HepG2 (cell line): ENCODE results near the gene ASF1B. TPM values are rescaled to one million over a fixed set of nuclear protein-coding genes. Genes with fewer than 3 reads are reported as not detected.

Experiments used
- ARID2 ChIP-seq: sonication (generic); formaldehyde crosslinking; IDR thresholded peaks from 2 replicates; pipeline ENCODE4 v1.8.1; 2022; ENCODE audit warnings: mild to moderate bottlenecking, missing genetic modification reagents, borderline replicate concordance
- EEA1 ChIP-seq: sonication (generic); formaldehyde crosslinking; IDR thresholded peaks from 2 replicates; pipeline ENCODE4 v1.5.1; 2020; ENCODE audit warnings: mild to moderate bottlenecking, missing genetic modification reagents, borderline replicate concordance
- FOXK2 ChIP-seq: fragments of 450-650 bp; IDR thresholded peaks from 2 replicates; pipeline ENCODE4 v1.6.1; 2016
- HNRNPL ChIP-seq: fragments of 200-400 bp; formaldehyde crosslinking; IDR thresholded peaks from 2 replicates; pipeline ENCODE4 v1.6.1; 2017; ENCODE audit warnings: mild to moderate bottlenecking, low read depth, low read length
- NFKBIZ ChIP-seq: IDR thresholded peaks from 2 replicates; pipeline ENCODE4 v1.6.1; 2018; ENCODE audit warnings: missing genetic modification reagents, missing compliant biosample characterization
- SKI ChIP-seq: fragments of 450-650 bp; IDR thresholded peaks from one replicate; pipeline ENCODE4 v1.6.1; 2018; ENCODE audit warnings: mild to moderate bottlenecking; ENCODE audit not compliant: partially characterized antibody
- SP4 ChIP-seq: sonication (generic); formaldehyde crosslinking; IDR thresholded peaks from 2 replicates; pipeline ENCODE4 v1.8.1; 2023; ENCODE audit warnings: mild to moderate bottlenecking, missing genetic modification reagents
- STAG1 ChIP-seq: sonication (generic); formaldehyde crosslinking; IDR thresholded peaks from 2 replicates; pipeline ENCODE4 v1.4.0; 2020; ENCODE audit warnings: missing genetic modification reagents
- TRIM24 ChIP-seq: sonication (generic); formaldehyde crosslinking; IDR thresholded peaks from 2 replicates; pipeline ENCODE4 v1.8.0; 2022; ENCODE audit warnings: mild to moderate bottlenecking, missing genetic modification reagents
- ZNF160 ChIP-seq: sonication (generic); formaldehyde crosslinking; IDR thresholded peaks from 2 replicates; pipeline ENCODE4 v1.8.0; 2022; ENCODE audit warnings: mild to moderate bottlenecking, inconsistent platforms, missing genetic modification reagents
- ZNF350 ChIP-seq: sonication (generic); formaldehyde crosslinking; IDR thresholded peaks from 2 replicates; pipeline ENCODE4 v1.4.0; 2020; ENCODE audit warnings: mild to moderate bottlenecking, low read depth, missing genetic modification reagents, borderline replicate concordance
- ZNF407 ChIP-seq: sonication (generic); formaldehyde crosslinking; IDR thresholded peaks from one replicate; pipeline ENCODE4 v1.5.1; 2020; ENCODE audit warnings: mild to moderate bottlenecking, missing genetic modification reagents; ENCODE audit errors: not compliant biosample characterization
- ZNF501 ChIP-seq: sonication (generic); formaldehyde crosslinking; IDR thresholded peaks from 2 replicates; pipeline ENCODE4 v1.5.1; 2020; ENCODE audit warnings: mild to moderate bottlenecking, moderate library complexity, missing genetic modification reagents
- ZNF766 ChIP-seq: sonication (generic); formaldehyde crosslinking; IDR thresholded peaks from 2 replicates; pipeline ENCODE4 v1.5.0; 2020; ENCODE audit warnings: missing genetic modification reagents, borderline replicate concordance
- polyA plus RNA-seq, 8 experiments: library from polyadenylated mRNA; depleted of rRNA in 3 of 8; stranded (reverse) in 7 of 8; unstranded in 1 of 8; fragments of >200 nt; fragmentation: Illumina TruSeq in 4 of 8; extraction: Trizol in 4 of 8; gene quantifications; 2 replicates each; pipeline versions ENCODE4 v1.2.1 to v1.2.3, GENCODE V29; 2011 to 2016; ENCODE audit warnings: low read depth in 4 of 8, missing spikeins in 1 of 8, mixed read lengths in 1 of 8; ENCODE audit not compliant: insufficient read depth in 1 of 8
- total RNA-seq, 5 experiments: library from RNA; depleted of rRNA; stranded (reverse); fragments of >200 nt; fragmentation: Illumina TruSeq; extraction: Trizol; gene quantifications; 2 replicates each; pipeline ENCODE4 v1.2.3, GENCODE V29; 2016; ENCODE audit warnings: low read depth in 1 of 5
- TF ChIP-seq, protein P1 (sequence below): sonication (generic); formaldehyde crosslinking; IDR thresholded peaks from 2 replicates; pipeline ENCODE4 v1.5.1; 2020; ENCODE audit warnings: mild to moderate bottlenecking, missing genetic modification reagents, moderate library complexity
- TF ChIP-seq, protein P2 (sequence below): sonication (generic); formaldehyde crosslinking; IDR thresholded peaks from 2 replicates; pipeline ENCODE4 v1.8.1; 2022; ENCODE audit warnings: low read depth, mild to moderate bottlenecking, missing genetic modification reagents

The ASF1B gene
- total and polyA plus RNA-seq, 2 of the 13 experiments (the other 11 are each of a cell fraction or from before 2014, with no cell fraction given): 18.2 to 24.8 TPM

DNA sequence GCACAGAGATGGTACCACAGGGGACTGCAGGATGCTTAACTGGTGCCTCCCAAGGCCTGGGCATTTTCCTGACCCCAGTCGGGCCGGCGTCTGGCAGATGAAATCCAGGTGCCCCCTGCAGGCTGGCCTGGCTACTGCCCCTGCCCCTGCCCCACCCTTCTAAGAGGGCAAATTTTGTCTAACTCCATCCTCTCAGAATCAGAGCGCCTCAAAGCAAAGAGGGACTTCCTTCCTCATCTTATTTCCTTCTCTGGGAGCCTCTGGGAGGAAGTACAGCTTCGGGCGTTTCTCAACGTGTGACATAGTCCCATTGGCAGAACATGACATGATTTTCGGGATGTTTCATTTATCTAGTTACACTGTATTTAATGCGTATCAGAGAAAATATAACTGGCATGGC lies 21.5 kb downstream of the ASF1B start (continued):
- TF ChIP-seq ZNF407 (CRISPR knock-in tag): no peak
- TF ChIP-seq EEA1 (CRISPR knock-in tag): no peak
- no peak for TF ChIP-seq SKI
- no peak for TF ChIP-seq ZNF160 (CRISPR knock-in tag)
- TF ChIP-seq ARID2 (CRISPR knock-in tag): no peak
- TF ChIP-seq TRIM24 (CRISPR knock-in tag): no peak
- TF ChIP-seq NFKBIZ (CRISPR knock-in tag): no peak
- TF ChIP-seq FOXK2: no peak
- TF ChIP-seq ZNF766 (CRISPR knock-in tag): no peak
- no peak for TF ChIP-seq SP4 (CRISPR knock-in tag)
- TF ChIP-seq ZNF350: no peak
- TF ChIP-seq, protein P1, sequence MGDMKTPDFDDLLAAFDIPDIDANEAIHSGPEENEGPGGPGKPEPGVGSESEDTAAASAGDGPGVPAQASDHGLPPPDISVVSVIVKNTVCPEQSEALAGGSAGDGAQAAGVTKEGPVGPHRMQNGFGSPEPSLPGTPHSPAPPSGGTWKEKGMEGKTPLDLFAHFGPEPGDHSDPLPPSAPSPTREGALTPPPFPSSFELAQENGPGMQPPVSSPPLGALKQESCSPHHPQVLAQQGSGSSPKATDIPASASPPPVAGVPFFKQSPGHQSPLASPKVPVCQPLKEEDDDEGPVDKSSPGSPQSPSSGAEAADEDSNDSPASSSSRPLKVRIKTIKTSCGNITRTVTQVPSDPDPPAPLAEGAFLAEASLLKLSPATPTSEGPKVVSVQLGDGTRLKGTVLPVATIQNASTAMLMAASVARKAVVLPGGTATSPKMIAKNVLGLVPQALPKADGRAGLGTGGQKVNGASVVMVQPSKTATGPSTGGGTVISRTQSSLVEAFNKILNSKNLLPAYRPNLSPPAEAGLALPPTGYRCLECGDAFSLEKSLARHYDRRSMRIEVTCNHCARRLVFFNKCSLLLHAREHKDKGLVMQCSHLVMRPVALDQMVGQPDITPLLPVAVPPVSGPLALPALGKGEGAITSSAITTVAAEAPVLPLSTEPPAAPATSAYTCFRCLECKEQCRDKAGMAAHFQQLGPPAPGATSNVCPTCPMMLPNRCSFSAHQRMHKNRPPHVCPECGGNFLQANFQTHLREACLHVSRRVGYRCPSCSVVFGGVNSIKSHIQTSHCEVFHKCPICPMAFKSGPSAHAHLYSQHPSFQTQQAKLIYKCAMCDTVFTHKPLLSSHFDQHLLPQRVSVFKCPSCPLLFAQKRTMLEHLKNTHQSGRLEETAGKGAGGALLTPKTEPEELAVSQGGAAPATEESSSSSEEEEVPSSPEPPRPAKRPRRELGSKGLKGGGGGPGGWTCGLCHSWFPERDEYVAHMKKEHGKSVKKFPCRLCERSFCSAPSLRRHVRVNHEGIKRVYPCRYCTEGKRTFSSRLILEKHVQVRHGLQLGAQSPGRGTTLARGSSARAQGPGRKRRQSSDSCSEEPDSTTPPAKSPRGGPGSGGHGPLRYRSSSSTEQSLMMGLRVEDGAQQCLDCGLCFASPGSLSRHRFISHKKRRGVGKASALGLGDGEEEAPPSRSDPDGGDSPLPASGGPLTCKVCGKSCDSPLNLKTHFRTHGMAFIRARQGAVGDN (CRISPR knock-in tag): peak; percentile 34; the same call in 1 of the 2 replicates
- TF ChIP-seq, protein P2, sequence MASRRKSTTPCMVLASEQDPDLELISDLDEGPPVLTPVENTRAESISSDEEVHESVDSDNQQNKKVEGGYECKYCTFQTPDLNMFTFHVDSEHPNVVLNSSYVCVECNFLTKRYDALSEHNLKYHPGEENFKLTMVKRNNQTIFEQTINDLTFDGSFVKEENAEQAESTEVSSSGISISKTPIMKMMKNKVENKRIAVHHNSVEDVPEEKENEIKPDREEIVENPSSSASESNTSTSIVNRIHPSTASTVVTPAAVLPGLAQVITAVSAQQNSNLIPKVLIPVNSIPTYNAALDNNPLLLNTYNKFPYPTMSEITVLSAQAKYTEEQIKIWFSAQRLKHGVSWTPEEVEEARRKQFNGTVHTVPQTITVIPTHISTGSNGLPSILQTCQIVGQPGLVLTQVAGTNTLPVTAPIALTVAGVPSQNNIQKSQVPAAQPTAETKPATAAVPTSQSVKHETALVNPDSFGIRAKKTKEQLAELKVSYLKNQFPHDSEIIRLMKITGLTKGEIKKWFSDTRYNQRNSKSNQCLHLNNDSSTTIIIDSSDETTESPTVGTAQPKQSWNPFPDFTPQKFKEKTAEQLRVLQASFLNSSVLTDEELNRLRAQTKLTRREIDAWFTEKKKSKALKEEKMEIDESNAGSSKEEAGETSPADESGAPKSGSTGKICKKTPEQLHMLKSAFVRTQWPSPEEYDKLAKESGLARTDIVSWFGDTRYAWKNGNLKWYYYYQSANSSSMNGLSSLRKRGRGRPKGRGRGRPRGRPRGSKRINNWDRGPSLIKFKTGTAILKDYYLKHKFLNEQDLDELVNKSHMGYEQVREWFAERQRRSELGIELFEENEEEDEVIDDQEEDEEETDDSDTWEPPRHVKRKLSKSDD (CRISPR knock-in tag): no peak
- TF ChIP-seq HNRNPL: peak; percentile 61; the same call in 1 of the 2 replicates
- TF ChIP-seq STAG1 (CRISPR knock-in tag): peak; percentile 62
- no peak for TF ChIP-seq ZNF501 (CRISPR knock-in tag)
